AG20443 (cell line): ENCODE results near the gene BTF3L4.
"Not testable (repeated sequence)": the region's sequence is repeated elsewhere in the genome, so short reads cannot be mapped to it uniquely, and the experiment has no call there.

ENCODE experiments used
- DNase-seq: peaks from one replicate; pipeline ENCODE4 v3.0.0; 2012; ENCODE audit warnings: low spot score, mixed read lengths

The BTF3L4 gene

DNA sequence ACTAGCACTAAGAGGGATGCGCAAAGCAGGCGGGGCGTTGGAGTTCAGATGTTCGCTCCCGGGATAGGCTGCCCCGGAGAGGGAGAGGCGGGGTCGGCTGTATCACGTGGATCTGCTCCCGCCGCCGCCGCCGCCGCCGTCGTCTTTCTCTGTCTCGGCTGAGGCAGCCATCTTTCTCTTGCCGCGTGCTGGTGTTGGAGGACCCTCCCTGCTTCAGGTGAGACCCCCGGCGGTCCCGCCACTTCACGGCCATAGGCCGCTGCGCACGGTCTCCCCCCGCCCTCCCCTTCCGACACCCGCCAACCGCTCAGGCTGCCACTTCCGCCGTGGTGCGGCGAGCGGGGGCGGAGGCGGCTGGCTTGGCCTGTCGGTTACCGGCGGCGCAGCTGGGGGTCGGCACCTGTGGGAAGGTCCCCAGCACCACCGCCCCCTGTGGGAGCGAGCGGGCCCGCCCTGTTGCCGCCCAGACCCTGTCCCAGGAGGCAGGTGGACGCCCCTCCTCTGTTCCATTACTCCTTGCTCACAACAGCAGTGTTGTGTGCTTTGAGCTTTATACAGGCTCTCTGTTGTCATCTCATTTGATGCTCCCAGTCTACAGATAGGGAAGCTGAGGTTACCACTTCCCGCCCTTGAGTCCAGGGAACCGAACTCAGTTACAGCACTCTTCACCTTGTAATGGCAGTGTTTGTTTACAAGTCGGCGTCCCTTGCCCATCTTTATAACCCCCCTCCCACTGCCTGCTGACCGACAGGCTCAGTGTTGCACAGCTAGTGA lies at the start of gene BTF3L4:
BTF3L4 (plus strand) TSS at position 133 of the 774 bp plus-strand sequence. CDS start 3,553 bp downstream, outside the sequence.
- peak; percentile 94 for DNase-seq

DNA sequence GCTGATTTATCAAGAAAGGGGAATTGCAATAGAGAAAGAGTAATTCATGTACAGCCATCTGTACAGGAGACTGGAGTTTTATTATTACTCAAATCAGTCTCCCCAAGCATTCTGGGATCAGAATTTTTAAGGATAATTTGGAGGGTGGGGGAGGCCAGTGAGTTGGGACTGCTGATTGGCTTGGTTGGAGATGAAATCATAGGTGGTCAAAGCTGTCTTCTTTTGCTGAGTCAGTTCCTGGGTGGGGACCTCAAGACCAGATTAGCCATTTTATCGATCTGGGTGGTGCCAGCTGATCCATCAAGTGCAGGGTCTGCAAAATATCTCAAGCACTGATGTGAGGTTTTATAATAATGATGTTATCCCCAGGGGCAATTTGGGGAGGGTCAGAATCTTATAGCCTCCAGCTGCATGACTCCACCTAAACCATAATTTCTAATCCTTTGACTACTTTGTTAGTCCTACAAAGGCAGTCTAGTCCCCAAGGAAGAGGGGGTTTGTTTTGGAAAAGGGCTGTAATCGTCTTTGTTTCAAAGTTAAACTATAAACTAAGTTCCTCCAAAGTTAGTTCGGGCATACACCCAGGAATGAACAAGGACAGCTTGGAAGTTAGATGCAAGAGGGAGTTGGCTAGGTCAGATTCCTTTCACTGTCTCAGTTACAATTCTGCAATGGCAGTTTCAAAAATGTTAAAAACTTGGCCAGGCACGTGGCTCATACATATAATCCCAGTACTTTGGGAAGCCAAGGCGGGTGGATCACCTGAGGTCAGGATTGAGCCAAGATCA lies 48.7 kb upstream of the BTF3L4 start:
- no peak for DNase-seq

DNA sequence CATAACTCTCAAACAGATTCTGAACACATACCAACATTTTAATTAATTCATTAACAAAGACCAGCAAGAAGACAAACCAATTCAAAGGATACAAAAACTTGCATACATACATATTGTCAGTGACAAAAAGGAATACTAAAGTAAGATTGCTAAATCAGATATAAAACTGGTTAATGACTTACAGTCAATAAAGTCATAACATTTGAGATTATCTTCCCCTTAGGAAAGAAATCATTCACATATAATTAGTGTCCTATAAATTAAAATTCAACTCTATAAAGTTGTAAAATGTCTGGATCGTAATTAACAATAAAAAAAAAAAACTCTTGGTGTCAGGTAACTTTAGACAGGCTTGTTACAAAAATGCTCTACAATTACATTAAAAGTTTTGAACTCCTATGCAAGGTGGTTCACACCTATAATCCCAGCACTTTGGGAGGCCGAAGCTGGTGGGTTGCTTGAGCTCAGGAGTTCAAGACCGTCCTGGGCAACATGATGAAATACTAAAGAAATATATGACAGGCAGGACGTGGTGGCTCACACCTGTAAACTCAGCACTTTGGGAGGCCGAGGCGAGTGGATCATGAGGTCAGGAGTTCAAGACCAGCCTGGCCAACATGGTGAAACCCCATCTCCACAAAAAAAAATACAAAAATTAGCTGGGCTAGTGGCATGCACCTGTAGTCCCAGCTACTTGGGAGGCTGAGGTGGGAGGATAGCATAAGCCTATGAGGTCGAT lies 47.9 kb upstream of the BTF3L4 start:
- DNase-seq, result no peak

DNA sequence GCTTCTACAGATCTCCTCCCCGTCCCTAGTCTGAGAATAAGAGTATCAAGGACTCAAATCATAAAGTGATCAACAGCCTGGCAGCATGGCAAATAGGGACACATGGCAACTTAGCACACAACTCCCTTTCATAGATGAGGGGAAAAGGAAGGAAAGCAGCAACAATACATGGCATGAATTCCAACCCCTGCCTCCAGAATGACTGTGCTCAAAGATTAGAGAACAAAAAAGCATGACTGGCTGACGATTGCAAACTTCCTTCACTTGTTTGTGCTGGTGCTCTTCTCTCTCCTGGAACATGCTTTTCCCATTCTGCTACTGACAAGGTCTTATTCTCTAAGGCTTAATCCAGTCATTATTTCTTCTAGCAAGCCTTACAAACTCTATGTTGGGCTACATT lies 34.0 kb upstream of the BTF3L4 start:
- DNase-seq, result no peak

DNA sequence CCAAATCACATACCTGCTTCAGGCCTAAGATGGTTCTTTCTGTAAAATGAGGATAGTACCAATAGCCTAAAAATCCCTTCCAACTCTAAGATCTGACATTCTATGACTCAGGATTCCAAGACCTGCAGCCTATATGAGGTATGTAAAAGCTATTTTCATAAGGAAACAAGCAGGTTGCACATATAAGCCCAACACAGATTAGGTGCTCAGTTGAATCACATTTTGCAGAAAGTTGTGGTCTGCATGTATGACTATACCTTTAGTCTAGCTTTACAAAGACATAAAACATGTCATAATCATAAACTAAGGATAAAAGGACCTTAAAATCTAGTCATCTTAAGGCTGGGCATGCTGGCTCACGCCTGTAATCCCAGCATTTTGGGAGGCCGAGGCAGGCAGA lies 29.8 kb upstream of the BTF3L4 start:
- no peak for DNase-seq

DNA sequence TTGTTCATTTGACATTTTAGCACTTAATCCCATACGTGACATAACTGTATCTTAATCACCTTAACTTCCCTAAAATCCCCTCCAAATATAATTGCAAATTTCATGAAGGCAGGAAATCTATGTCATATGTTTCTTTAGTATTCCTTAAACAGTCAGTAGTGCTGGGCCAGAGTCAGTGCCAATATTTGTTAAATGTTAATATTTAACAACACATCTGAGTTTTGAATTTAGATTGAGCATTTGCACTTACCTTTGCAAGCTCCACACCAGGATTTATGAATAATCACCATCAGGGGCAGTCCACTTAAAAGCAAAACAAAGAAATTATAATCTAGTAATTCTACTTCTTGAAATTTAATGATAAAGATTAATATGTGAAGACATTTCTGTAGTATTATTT lies 27.8 kb upstream of the BTF3L4 start:
- DNase-seq, result no peak

DNA sequence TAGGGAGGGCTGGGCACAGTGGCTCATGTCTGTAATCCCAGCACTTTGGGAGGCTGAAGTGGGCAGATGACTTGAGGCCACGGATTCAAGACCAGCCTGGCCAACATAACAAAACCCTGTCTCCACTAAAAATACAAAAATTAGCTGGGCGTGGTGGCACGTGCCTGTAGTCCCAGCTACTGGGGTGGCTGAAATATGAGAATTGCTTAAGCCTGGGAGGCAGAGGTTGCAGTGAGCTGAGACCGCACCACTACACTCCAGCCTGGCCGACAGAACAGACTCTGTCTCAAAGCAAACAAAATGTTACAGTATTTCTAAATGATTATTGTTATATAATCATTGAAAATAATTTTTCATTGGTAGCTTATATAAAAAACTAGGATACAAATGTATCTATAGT lies 27.3 kb upstream of the BTF3L4 start:
- not testable (repeated sequence) for DNase-seq

DNA sequence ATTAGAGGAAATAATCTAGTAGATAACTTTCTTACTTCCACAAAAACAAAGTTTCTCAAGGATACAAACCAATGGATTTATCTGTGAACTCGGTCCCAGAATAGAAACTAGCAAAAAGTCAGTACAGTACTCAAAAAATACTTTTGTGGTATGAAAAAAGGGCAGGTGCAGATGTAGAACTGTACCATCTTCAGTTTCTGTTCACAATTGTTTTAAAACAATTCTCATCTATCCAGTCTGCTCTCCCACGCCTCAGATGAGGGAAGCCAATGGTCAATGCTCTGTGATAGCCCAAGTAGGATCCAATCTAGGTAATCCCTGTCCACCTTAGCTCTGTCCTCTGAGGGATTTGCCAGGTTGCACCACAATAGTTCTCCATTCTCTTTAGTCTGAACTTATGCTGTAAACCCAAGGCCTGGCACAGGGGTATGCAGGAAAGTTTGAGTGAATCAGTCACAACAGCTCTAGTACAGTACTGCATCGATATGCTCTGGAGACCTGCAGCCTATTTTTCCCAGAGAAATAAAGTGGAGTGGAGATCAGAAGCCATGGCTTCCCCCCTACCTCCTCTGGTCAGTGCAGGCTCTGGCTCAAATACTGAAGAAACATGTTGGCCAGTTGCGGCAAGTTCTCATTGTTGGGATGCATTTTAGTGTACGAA lies 23.8 kb upstream of the BTF3L4 start:
- DNase-seq, result no peak

DNA sequence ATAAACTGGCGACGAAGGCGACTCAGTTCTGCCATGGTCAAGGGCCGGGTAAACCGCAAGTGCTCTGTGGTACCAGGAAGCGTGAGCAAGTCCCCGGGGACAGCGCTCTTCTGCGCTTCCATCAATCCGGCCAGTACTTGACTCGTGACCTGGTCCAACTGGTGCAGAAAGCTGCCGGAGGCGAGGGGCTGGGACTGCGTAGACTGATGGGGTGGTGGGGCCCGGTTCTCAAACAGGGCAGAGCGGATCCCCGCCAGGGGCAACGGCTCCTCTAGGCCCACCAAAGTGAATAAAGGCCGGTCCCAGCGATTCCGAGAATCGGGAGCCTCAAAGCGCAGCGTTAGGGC lies 23.3 kb upstream of the BTF3L4 start:
- peak; percentile 61 for DNase-seq

DNA sequence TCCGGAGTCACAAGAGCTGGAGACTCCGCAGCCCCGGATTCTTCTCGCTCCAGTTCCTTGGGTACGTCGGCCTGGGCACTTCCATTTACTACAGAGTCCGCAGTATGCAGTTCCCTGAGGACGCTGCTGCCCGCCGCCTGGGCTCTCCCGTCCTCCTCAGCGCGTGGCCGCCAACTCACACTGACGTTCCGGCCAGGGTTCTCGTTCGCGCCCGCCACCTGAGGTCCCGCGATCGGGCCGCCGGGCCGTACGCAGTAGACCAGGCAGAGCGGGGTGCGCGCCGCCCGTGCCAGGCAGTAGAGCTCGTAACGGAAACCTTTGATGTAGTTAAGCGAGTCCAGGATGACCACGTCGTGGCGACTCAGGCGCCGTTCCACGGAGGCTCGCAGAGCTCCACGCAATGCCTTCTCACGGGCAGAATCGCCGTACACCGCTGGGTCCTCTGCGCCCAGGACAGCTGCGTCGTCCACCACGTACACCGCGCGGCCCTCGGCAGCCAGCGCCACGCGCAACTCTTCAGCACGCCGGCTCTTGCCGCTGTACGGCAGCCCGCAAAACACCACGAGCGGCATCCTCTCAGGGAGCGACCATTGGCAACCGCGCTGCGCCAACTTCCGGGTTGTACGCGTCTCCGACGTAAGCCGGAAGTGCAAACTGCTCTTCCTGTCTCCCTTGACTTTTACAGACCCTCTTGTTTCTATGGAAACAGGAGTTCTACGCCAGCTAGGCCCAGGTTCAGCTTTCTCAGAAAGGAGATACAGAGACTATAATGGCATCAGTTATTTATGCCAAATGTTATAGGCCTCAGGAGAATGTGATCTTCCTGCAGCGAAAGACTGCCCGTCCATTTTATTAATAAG lies 22.7 kb upstream of the BTF3L4 start, which contains the start of gene KTI12:
KTI12 (minus strand) TSS at position 621 of the 860 bp plus-strand sequence; CDS start at position 572, 49 bp downstream.
- peak; percentile 93 for DNase-seq

DNA sequence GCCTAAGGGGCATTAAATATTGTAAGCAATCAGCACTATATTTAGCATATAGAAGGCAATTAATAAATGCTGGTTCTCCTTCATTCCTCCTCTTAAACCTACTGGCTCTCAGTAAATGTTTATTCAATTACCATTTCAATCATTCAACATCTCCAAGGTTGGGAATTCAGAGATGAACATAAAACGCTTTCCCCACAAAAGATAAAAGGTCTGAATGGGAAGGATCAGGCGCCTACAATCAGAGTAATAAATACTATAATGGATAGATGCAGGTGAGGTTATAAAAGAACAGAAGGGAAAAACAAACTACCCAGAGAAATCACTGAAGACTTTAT lies 22.1 kb upstream of the BTF3L4 start:
- no peak for DNase-seq

DNA sequence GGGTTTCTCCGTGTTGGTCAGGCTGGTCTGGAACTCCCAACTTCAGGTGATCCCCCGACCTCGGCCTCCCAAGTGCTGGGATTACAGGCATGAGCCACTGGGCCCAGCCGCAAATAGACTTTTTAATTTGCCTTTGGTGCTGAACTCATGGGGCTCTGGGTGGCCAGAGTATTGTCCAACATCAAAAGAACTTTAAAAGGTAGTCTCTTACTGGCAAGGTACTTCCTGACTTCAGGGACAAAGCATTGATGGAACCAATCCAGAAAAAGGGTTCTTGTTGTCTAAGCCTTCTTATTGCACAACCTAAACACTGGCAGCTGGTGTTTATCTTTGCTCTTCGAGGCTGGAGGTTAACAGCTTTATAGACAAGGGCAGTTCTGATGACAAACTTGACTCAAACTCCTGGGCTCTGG lies 18.7 kb upstream of the BTF3L4 start:
- no peak for DNase-seq

DNA sequence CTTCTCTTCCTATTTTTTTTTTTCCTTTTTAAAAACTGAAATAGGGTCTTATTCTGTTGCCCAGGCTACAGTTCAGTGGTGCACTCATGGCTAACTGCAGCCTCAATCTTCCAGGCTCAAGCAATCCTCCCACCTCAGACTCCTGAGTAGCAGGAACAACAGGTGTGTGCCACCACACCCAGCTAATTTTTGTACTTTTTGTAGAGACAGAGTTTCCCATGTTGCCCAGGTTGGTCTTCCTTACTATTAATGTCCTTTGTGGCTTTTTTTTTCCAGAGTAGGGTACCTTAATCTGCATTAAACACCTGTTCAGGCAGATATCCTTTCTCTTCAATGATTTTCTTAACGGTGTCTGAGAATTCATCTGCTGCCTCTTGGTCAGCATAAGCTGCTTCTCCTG lies 18.2 kb upstream of the BTF3L4 start:
- DNase-seq, result no peak

DNA sequence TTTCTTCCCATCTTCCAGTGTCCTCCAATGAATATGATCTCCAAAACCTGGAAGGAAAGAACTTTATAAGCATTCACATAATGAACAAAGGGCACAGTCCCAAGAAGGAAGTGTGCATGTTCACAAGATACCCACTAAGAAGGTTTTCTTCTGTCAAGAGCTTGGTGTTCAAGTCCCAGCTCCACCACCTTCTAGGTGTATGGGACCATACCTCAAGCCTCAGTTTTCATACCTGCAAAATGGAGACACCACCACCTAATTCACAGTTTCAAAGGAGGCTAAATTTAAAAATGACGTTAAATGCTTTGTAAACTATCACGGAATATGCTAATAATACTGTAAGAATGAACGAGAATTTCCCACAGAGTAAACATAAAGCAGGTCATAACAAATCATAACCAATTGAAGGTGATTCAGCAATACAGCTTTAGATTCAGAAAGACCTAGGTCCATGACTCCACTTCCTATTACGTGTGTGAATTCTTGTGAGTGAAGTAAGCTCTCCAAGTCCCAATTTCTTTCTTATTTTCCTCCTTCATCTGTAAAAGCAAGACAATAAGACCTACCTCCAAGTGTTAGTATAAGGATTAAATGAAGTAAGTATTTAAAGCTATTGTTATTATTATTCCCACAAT lies 14.4 kb upstream of the BTF3L4 start:
- no peak for DNase-seq

DNA sequence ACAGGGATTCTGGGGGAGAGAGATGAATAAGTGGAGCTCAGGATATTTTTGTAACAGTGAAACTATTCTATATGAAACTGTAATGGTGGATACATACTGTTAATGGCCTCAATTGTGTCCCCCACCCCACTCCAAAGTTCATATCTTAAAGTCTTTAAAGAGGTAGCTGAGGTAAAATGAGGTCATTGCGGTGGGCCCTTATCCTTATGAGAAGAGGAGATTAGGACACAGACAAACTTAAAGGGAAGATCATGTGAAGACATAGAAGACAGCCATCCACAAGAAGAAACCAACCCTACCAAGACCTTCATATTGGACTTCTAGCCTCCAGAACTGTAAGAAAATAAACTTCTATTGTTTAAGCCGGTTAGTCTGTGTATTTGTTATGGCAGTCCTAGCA lies 10.9 kb upstream of the BTF3L4 start:
- no peak for DNase-seq

DNA sequence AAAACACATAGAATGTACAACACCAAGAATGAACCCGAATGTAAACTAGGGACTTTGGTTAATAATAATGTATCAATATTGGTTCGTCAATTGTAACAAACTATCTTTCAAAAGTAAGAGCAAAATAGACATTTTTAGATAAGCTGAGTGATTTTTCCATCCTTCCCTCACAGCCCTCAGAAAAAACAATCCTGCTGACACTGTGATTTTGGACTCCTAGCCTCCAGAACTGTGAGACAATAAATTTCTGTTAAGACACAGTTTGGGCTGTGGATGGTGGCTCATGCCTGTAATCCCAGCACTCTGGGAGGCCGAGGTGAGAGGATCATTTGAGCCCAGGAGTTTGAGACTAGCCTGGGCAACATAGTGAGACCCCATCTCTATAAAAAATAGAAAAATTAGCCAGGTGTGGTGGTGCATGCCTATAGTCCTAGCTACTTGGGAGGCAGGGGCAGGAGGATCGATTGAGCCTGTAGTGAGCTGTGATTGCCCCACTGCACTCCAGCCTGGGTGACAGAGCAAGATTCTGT lies 10.4 kb upstream of the BTF3L4 start:
- DNase-seq, result not testable (repeated sequence)

DNA sequence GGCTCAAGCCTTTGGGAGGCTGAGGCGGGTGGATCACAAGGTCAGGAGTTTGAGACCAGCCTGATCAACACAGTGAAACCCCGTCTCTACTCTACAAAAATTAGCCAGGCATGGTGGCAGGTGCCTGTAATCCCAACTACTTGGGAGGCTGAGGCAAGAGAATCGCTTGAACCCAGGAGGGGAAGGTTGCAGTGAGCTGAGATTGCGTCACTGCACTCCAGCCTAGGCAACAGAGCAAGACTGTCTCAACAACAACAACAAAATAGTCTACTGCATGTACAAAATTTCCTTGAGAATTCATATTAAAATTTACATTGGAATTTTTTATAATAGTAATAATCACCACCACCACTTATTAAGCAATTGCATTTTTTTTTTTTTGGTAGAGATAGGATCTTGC lies 6.8 kb upstream of the BTF3L4 start:
- DNase-seq, result not testable (repeated sequence)

DNA sequence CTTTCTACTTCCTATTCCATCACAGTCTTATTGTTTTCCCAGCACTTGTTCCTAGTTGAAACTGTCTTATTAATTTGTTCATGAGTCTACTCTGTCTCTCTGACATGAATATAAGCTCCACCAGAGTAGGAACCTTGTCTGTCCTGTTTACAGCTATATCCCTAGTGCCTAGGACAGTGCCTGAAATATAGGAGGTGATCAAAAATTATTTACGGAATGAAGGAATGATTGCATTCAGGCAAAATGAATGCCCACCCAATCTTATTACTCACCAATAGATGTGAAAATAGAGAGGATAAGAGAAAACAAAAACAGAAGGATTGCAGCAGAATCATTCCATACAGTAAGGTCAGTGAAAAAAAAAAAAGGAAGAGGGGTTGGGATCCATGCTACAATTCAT lies 2.2 kb upstream of the BTF3L4 start:
- no peak for DNase-seq

DNA sequence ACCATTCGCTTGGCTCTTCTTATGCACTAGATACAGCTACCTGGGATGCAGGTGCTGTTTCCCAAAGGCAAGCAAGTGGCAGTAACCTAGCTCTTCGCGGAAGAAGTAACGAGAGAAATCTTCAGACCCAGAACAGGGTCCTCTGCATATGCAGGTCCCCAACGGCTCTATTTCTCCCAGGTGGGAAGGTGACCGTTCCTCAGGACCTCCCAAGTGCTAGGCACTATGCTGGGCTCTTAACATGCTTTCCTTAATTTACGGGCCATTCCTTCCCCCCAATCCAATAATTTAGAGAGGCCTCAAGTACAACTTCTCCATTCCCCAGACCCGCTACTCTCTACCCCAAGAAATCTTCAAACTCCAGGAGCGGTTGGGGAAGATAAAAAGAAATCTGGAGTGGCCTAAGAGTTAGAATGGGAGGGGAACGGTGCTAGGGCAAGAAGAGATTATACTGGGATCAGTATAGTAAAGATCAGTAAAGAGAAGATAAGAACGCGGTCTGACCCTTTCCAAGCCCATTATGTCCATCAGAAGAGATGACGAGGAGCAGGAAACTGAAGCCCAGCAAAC lies 1.5 kb upstream of the BTF3L4 start:
- DNase-seq, result no peak
